ENCODE measurements around the gene SDK2. TPM values are rescaled to one million over a fixed set of nuclear protein-coding genes. Genes with fewer than 3 reads are reported as not detected.
A peak's percentile ranks its signal among the peaks of the same experiment; 100 is the strongest.

The SDK2 gene
- total and polyA plus RNA-seq, 2 of the 8 experiments (the other 6 are each of a cell fraction or from before 2014, with no cell fraction given) = 3.9 to 4.1 TPM

- no peak overlapping the region for H2BK120ac ChIP-seq (replicated peaks; ENCODE audit: low read depth, low read length)
- FAIRE-seq (no peak), DNase-seq (ENCODE audit: low read depth in 1 of 2, low spot score in 2 of 2) (no peak)
- H3K18ac ChIP-seq (ENCODE audit: extremely low read depth, low read length) = no peak overlapping the region
- no peak overlapping the region for H2BK15ac ChIP-seq (ENCODE audit: low read length)
- H3K23ac ChIP-seq (ENCODE audit: insufficient read length) = no peak overlapping the region
- ChIA-PET CTCF (ENCODE audit: partially characterized antibody) (interaction anchor here (0.6 to 3.5 kb wide), 8 partner anchors 11 to 772 kb away, joined by 3 to 26 read pairs (median 4); no protein-coding TSS in a partner anchor), POLR2A (ENCODE audit: partially characterized antibody) (no interaction called here)
- 92% methylated on average over 6 of the region's 6 CpGs; no CpG with 5 or more reads in 1 of the 2 experiments for WGBS, 2 experiments (ENCODE audit: extremely low coverage in 1 of 2, insufficient coverage in 1 of 2, insufficient read length in 1 of 2, insufficient replicate concordance in 2 of 2, low coverage in 1 of 2, low lambda C conversion rate in 2 of 2, missing lambda C conversion rate in 1 of 2)
- H2BK20ac ChIP-seq (ENCODE audit: low read length) = no peak overlapping the region
- no peaks in the 10 kb centered on the region for H3K27me3 ChIP-seq (replicated peaks in 1 of 4; ENCODE audit: control insufficient read depth in 3 of 4, extremely low read depth in 1 of 4, insufficient read depth in 3 of 4, low read length in 3 of 4)
- no peak overlapping the region for H4K91ac ChIP-seq (replicated peaks; ENCODE audit: insufficient read length, low read length)
- peak overlapping the region; percentile 19; the same call in 1 of the 2 replicates for H2BK12ac ChIP-seq (ENCODE audit: low read depth, low read length)
- no peak overlapping the region for H2AK5ac ChIP-seq (ENCODE audit: low read depth, low read length)
- H3K4ac ChIP-seq (replicated peaks; ENCODE audit: insufficient read length, low read depth, low read length) = no peak overlapping the region
- no peak overlapping the region for H3K14ac ChIP-seq (ENCODE audit: insufficient read length)
- H3K36me3 ChIP-seq (ENCODE audit: control insufficient read depth in 2 of 4, insufficient read depth in 4 of 4, low read length in 3 of 4) = no peaks in the 10 kb centered on the region
- no peak overlapping the region for H3K56ac ChIP-seq (replicated peaks; ENCODE audit: insufficient read length, low read depth, low read length)
- no peak overlapping the region for H2AFZ ChIP-seq (ENCODE audit: low read length)
- 0 out of 2 replicates have a peak overlapping the region, but pooled peaks have one; percentile 16 for H2BK5ac ChIP-seq (ENCODE audit: low read depth, low read length)
- peak; percentile 26; the same call in 1 of the 2 replicates for TF ChIP-seq POLR2AphosphoS5 (IDR thresholded peaks at IDR 0.05; ENCODE audit: low read depth, low read length)
- no peak for TF ChIP-seq SRF (IDR thresholded peaks at IDR 0.05; ENCODE audit: low read depth, low read length)
- H3K9ac ChIP-seq (replicated peaks in 1 of 4; ENCODE audit: extremely low read depth in 1 of 4, low read depth in 3 of 4, low read length in 3 of 4) = no peak overlapping the region
- H4K20me1 ChIP-seq (replicated peaks in 1 of 2; ENCODE audit: control insufficient read depth in 1 of 2, insufficient read depth in 2 of 2, low read length in 2 of 2) = no peaks in the 10 kb centered on the region
- H3K9me3 ChIP-seq (ENCODE audit: insufficient read depth in 2 of 2, low read depth in 1 of 2, low read length in 1 of 2) = peaks cover 4 to 9% of the 10 kb centered on the region in 2 experiments; a peak in 3 of 4 replicates
- H3K4me3 ChIP-seq (ENCODE audit: extremely low read depth in 1 of 4, insufficient read depth in 2 of 4, low read depth in 3 of 4, low read length in 4 of 4) = no peak overlapping the region
- no peak overlapping the region for H3K4me2 ChIP-seq (ENCODE audit: insufficient read depth in 1 of 2, low read depth in 2 of 2, low read length in 2 of 2)
- no peaks in the 10 kb centered on the region for H3K79me1 ChIP-seq (ENCODE audit: low read depth, low read length)
- no peak overlapping the region for H4K5ac ChIP-seq (ENCODE audit: insufficient read length, low read depth, low read length)
- no peak overlapping the region for H3K27ac ChIP-seq (ENCODE audit: low read depth, low read length)
- no peak overlapping the region for H4K8ac ChIP-seq (ENCODE audit: extremely low read depth, insufficient read depth, low read length)
- no peaks in the 10 kb centered on the region for H3K79me2 ChIP-seq (ENCODE audit: control insufficient read depth in 1 of 2, insufficient read depth in 2 of 2, low read length in 2 of 2)
- no peaks in the 10 kb centered on the region for H3K23me2 ChIP-seq (ENCODE audit: low read depth, low read length)
- H3K4me1 ChIP-seq (replicated peaks in 1 of 4; ENCODE audit: control insufficient read depth in 3 of 4, insufficient read depth in 4 of 4, low read length in 3 of 4) = 0 out of 7 replicates have a peak, but pooled peaks cover 0 to 4% (median 0%) of the 10 kb centered on the region in 4 experiments
Observed at GRCh38 chr17:73467651-73468050, 176.6 kb downstream of the SDK2 start.
